DOHH2 (cell line): ENCODE results near the gene SEMA5A.

ENCODE experiments used
- H3F3A ChIP-seq: fragments of 200-600 bp; sonication (generic), shearing (Covaris generic); 2 replicates; pipeline ENCODE4 v1.6.0; 2016; ENCODE audit warnings: antibody characterized with exemption, mild to moderate bottlenecking; ENCODE audit not compliant: control insufficient read depth, insufficient read depth
- H3K27ac ChIP-seq: fragments of 200-600 bp; sonication (generic); 2 replicates; pipeline ENCODE4 v1.5.1; 2014; ENCODE audit warnings: low read depth, mild to moderate bottlenecking, low read length, moderate library complexity
- H3K27me3 ChIP-seq: fragments of 200-600 bp; sonication (generic); 2 replicates; pipeline ENCODE4 v1.6.1; 2014; ENCODE audit warnings: mild to moderate bottlenecking, low read length, mixed read lengths; ENCODE audit not compliant: control insufficient read depth
- H3K36me3 ChIP-seq: fragments of 200-600 bp; sonication (generic); 2 replicates; pipeline ENCODE4 v1.6.1; 2014; ENCODE audit warnings: mild to moderate bottlenecking, low read length, moderate library complexity, mixed read lengths; ENCODE audit not compliant: control insufficient read depth
- H3K4me1 ChIP-seq: fragments of 200-600 bp; sonication (generic); 2 replicates; pipeline ENCODE4 v1.6.1; 2014; ENCODE audit warnings: mild to moderate bottlenecking, low read length, mixed read lengths; ENCODE audit not compliant: control insufficient read depth
- H3K4me2 ChIP-seq: fragments of 200-600 bp; sonication (generic); 2 replicates; pipeline ENCODE4 v1.6.0; 2014; ENCODE audit warnings: mild to moderate bottlenecking, low read length, moderate library complexity
- H3K4me3 ChIP-seq: fragments of 200-600 bp; sonication (generic); 2 replicates; pipeline ENCODE4 v1.5.1; 2014; ENCODE audit warnings: mild to moderate bottlenecking, low read length, mixed read lengths
- H3K79me2 ChIP-seq: fragments of 200-600 bp; sonication (generic); 2 replicates; pipeline ENCODE4 v1.6.1; 2014; ENCODE audit warnings: mild to moderate bottlenecking, low read length, mixed read lengths; ENCODE audit not compliant: control insufficient read depth
- H3K9me2 ChIP-seq: fragments of 200-600 bp; sonication (generic); replicated peaks from 2 replicates; pipeline ENCODE4 v1.6.1; 2014; ENCODE audit warnings: mild to moderate bottlenecking, low read length, mixed read lengths; ENCODE audit not compliant: control insufficient read depth
- H3K9me3 ChIP-seq: fragments of 200-600 bp; sonication (generic); 2 replicates; pipeline ENCODE4 v1.6.1; 2014; ENCODE audit warnings: antibody characterized with exemption, low read length, mixed read lengths; ENCODE audit not compliant: control insufficient read depth, insufficient read depth
- H4K20me1 ChIP-seq: fragments of 200-600 bp; sonication (generic); 2 replicates; pipeline ENCODE4 v1.6.0; 2014; ENCODE audit warnings: low read depth, mild to moderate bottlenecking, antibody characterized with exemption, low read length, moderate library complexity; ENCODE audit not compliant: control insufficient read depth, insufficient read depth
- EZH2phosphoT487 ChIP-seq: fragments of 200-600 bp; sonication (generic); IDR thresholded peaks from 2 replicates; pipeline ENCODE4 v1.6.1; 2017; ENCODE audit warnings: borderline replicate concordance, mild to moderate bottlenecking, antibody characterized with exemption, low read length, moderate library complexity, mixed read lengths
- TF ChIP-seq, protein P1 (sequence below): fragments of 200-600 bp; sonication (generic); IDR thresholded peaks from one replicate; pipeline ENCODE4 v1.5.1; 2014; ENCODE audit warnings: antibody characterized with exemption, mild to moderate bottlenecking, low read depth, low read length; ENCODE audit not compliant: poor library complexity, severe bottlenecking

The SEMA5A gene

DNA sequence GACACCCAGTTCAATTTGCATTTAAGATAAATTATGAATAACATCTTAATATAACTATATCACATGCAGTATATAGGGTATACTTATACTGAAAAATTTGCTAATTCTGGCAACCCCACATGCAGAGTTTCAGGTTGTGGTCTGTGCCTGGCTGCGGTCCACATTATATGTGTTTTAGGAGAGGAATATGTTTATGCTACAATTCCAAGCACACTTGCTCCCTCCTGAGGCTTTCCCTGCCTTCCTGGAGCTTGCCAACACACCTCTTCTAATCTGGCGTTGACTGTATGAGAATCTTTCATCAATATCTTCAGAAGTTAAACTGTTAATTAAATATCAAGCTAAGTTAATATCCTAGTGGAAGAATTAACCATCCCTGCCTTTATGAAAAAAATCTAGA is 45.2 kb downstream of the SEMA5A start:
- H3K9me3 ChIP-seq: no peaks in the 10 kb centered on the region
- H3K36me3 ChIP-seq: no peaks in the 10 kb centered on the region
- H3K4me1 ChIP-seq: no peaks in the 10 kb centered on the region
- H3K4me2 ChIP-seq: no peak overlapping the region
- no peaks in the 10 kb centered on the region for H3K27me3 ChIP-seq
- no peaks in the 10 kb centered on the region for H3K9me2 ChIP-seq
- no peak overlapping the region for H3K27ac ChIP-seq
- H3F3A ChIP-seq: no peaks in the 10 kb centered on the region
- H3K79me2 ChIP-seq: no peaks in the 10 kb centered on the region
- TF ChIP-seq EZH2phosphoT487: no peak
- TF ChIP-seq, protein P1, sequence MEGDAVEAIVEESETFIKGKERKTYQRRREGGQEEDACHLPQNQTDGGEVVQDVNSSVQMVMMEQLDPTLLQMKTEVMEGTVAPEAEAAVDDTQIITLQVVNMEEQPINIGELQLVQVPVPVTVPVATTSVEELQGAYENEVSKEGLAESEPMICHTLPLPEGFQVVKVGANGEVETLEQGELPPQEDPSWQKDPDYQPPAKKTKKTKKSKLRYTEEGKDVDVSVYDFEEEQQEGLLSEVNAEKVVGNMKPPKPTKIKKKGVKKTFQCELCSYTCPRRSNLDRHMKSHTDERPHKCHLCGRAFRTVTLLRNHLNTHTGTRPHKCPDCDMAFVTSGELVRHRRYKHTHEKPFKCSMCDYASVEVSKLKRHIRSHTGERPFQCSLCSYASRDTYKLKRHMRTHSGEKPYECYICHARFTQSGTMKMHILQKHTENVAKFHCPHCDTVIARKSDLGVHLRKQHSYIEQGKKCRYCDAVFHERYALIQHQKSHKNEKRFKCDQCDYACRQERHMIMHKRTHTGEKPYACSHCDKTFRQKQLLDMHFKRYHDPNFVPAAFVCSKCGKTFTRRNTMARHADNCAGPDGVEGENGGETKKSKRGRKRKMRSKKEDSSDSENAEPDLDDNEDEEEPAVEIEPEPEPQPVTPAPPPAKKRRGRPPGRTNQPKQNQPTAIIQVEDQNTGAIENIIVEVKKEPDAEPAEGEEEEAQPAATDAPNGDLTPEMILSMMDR: no peak
- no peaks in the 10 kb centered on the region for H4K20me1 ChIP-seq
- no peak overlapping the region for H3K4me3 ChIP-seq

GRCh38 chr5:9500193-9500592 is 45.7 kb downstream of the SEMA5A start:
- Histone ChIP-seq H3K27ac (no peak overlapping the region), H3K27me3 (no peaks in the 10 kb centered on the region), H4K20me1 (no peaks in the 10 kb centered on the region), H3K9me2 (no peaks in the 10 kb centered on the region), H3K36me3 (no peaks in the 10 kb centered on the region), H3K79me2 (no peaks in the 10 kb centered on the region), H3F3A (no peaks in the 10 kb centered on the region), H3K4me3 (no peak overlapping the region), H3K9me3 (no peaks in the 10 kb centered on the region), H3K4me1 (no peaks in the 10 kb centered on the region), H3K4me2 (no peak overlapping the region)
- TF ChIP-seq EZH2phosphoT487: no peak
- TF ChIP-seq, protein P1: no peak

GRCh38 chr5:9499498-9499876 is 46.4 kb downstream of the SEMA5A start:
- H3K4me2 ChIP-seq: no peak overlapping the region
- H3K9me3 ChIP-seq: no peaks in the 10 kb centered on the region
- H3F3A ChIP-seq: no peaks in the 10 kb centered on the region
- no peaks in the 10 kb centered on the region for H4K20me1 ChIP-seq
- H3K9me2 ChIP-seq: no peaks in the 10 kb centered on the region
- no peaks in the 10 kb centered on the region for H3K36me3 ChIP-seq
- no peak overlapping the region for H3K4me3 ChIP-seq
- no peaks in the 10 kb centered on the region for H3K27me3 ChIP-seq
- no peaks in the 10 kb centered on the region for H3K79me2 ChIP-seq
- no peaks in the 10 kb centered on the region for H3K4me1 ChIP-seq
- no peak overlapping the region for H3K27ac ChIP-seq
- no peak for TF ChIP-seq EZH2phosphoT487
- TF ChIP-seq, protein P1: no peak
